LNCAP (cell line): ENCODE results near the gene TGFBRAP1.

Experiments
- TF ChIP-seq, protein P1 (sequence below): fragments of 450-650 bp; IDR thresholded peaks from 2 replicates; pipeline ENCODE4 v1.5.1; 2017; ENCODE audit warnings: mild to moderate bottlenecking

Gene TGFBRAP1

DNA sequence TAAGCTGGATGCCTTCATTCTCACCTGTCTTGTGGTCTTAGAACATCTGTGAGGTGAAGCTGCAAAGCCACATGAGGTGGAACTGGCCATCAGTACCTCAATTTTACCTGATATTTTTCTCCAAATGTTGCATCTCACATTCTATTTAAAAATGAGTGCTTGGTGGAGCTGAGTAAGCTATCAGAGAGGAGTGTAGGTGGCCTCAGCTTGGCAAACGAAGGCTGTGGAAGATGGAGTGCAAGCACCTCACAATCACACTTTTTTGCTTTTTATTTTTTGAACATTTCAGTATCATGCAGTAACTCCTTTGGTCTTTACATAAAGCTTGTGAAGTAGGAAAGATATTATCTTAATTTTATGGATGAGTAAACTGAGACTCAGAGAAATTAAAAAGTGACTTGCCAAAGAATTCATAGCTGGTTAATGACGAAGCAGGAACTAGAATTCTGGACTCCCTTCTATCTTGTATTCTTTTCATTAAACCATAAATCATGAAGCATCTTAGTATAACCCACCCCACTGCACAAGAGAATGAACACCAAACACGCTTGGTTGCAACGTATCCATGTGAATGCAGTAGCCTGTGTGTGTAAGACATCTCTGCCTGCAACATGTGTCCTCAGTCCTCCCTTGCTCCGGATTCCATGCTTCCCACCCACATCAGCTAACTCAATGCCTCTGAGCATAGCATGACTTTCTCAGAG is 35.1 kb upstream of the TGFBRAP1 start:
- TF ChIP-seq, protein P1, sequence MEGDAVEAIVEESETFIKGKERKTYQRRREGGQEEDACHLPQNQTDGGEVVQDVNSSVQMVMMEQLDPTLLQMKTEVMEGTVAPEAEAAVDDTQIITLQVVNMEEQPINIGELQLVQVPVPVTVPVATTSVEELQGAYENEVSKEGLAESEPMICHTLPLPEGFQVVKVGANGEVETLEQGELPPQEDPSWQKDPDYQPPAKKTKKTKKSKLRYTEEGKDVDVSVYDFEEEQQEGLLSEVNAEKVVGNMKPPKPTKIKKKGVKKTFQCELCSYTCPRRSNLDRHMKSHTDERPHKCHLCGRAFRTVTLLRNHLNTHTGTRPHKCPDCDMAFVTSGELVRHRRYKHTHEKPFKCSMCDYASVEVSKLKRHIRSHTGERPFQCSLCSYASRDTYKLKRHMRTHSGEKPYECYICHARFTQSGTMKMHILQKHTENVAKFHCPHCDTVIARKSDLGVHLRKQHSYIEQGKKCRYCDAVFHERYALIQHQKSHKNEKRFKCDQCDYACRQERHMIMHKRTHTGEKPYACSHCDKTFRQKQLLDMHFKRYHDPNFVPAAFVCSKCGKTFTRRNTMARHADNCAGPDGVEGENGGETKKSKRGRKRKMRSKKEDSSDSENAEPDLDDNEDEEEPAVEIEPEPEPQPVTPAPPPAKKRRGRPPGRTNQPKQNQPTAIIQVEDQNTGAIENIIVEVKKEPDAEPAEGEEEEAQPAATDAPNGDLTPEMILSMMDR, result no peak

DNA sequence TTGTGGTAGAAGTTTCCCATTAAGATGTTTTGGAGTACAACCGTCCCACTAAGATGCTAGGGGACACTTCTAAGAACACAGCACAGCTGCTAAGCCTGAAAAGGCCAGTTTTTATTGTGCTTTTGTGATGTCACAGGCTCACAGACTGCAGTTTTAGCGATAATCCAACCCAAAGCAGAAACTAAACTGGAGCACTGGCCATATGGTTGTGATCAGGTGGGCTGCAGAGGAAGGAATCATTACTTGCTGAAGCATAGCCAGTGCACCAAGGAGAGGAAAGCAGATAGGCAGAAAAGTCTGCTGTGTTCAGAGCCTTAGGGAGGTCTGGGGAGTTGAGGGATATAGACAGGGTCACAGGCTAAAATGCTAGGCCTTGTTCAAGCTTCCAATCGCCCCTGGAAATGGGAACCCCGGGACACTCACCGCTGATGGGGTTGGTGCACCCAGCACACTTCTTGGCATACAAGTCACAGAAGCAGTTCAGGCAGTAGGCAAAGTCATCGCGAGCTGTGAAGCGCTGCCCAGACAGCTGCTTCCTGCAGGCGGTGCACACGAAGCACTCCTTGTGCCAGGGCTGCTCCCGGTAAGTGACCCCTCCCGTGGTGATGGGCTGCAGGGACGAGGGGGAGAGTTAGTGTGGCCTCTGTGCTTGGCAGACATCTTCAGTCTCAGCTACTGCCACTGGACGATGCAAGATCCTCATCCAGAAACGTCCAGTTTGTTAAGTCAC is 33.5 kb upstream of the TGFBRAP1 start:
- TF ChIP-seq, protein P1, result no peak

DNA sequence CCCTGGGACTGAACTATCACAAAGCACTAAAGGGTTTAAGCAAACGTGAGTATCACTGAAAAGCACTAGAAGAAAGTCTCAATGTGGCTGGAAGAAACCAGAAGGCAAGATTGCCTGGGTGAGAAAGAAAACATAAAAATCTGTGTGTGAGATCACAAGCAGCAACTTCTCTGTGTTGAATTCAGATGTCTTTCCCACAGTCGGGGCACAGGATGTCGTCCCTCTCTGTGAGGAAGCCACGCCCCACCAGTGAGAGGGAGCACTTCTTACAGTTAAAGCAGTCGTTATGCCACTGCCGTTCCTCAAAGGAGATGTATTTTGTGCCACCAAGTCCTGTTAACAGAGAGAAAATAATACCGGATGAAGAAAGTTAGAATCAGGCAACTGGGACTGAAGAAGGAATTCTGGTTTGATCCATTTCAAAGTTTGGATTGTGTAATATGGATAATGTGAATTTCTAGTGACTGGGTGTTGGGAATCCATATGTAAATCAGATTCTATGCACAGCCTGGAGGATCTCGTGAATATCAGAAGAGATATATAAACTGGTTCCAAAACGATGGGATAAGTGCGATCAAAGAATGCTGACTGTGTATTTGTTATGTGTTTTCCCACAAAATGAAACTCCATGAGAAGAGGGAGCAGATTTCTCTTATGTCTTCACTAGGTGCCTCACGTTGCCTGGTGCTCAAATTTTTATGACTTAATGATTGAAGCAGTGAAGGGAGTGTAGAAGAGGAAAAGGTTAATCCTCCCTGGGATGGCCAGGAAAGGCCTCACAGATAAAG is 31.8 kb upstream of the TGFBRAP1 start:
- TF ChIP-seq, protein P1, result no peak

DNA sequence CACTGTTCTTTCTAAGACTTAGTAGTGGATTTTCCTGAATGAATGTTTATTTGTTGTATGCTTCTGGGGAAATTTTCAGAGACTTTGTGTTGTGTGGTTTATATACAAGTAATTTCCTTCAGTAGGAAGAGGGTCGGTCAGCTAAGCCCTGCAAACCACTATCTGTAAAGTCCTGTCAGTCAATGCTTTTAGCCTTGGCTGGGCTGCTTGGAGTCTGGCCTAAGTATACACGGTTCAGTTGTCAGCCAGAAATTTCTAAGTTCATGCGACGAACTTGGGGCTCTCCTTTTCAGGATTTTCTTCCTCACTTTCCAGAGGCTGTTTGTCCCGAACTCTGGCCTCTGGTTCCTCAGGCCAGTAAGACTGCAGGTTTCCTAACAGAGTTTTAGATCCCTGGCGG is 29.1 kb upstream of the TGFBRAP1 start:
- TF ChIP-seq, protein P1, result no peak

DNA sequence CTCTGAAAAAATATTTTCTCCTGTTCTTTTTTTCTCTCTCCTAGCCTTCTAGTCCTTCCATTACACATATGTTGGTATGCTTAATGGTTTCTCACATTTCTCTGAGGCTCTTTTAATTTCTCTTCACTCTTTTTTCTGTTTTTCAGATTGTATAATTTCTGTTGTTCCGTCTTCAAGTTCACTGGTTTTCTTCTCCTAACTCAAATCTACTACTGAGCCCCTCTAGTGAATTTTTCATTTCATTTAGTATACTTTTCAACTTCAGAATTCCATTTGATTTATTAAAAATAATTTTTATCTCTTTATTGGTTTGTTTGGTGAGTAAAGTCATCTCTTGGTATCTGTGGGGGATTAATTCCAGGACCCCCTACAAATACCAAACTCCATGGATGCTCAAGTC is 27.6 kb upstream of the TGFBRAP1 start:
- TF ChIP-seq, protein P1, result no peak

DNA sequence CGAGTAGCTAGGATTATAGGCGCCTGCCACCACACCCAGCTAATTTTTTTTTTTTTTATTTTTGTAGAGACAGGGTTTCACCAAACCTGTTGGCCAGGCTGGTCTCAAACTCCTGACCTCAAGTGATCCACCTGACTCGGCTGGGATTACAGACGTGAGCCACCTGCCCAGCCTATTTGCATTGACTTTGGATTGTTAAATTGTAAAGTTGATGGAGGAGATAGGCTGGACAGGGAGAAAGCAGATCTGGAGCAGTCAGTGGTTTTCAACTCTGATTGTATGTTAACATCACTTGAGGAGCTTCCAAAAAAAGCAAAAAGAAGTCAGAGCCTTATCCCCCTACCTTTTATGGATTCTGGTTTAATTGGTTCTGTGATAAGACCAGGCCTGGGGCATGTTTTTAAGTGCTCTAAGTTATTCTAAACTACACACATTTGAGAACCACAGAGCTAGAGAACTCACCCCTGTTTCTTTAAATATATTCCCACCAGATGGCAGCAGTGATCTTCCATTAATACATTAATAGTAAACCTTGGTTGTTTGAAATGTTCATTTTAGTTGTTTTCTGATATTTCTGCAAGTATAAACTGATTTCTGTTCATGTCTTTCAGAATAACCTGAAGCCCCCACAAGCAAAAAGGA is 15.3 kb upstream of the TGFBRAP1 start:
- TF ChIP-seq, protein P1, result peak; percentile 50; the same call in 1 of the 2 replicates

DNA sequence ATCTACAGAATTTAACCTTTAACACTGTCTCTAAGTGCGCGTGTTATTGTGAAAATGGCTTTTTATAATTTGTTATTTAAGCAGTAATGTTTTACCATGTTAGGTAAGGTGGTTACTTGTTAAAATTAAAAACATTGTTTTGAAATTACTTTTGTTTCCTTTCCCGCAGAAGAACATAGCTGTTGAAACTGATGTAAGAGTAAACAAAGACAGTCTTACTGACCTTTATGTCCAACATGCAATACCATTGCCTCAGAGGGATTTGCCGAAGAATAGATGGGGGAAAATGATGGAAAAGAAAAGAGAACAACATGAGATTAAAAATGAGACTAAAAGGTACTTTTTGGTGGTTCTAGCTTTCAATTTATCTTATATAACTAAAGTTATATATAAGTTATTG is 9.9 kb upstream of the TGFBRAP1 start:
- TF ChIP-seq, protein P1, result no peak
